HEK293T (cell line): ENCODE data around the gene CPT1C.

Experiments
- CTCF ChIA-PET: fragments of 350-600 bp; formaldehyde crosslinking; extraction: SDS; loops from one replicate; lab custom pipeline; 2021; ENCODE audit warnings: antibody characterized with exemption, inconsistent platforms; lab: Yijun Ruan, JAX
- POLR2A ChIA-PET: fragments of 350-600 bp; formaldehyde crosslinking; extraction: SDS; loops from one replicate; lab custom pipeline; 2020; ENCODE audit warnings: antibody characterized with exemption, inconsistent platforms; lab: Yijun Ruan, JAX
- DNase-seq: peaks from one replicate; pipeline ENCODE4 v3.0.0; 2012; ENCODE audit warnings: mixed read lengths; ENCODE audit errors: extremely low spot score
- ARNT ChIP-seq: fragments of 450-650 bp; IDR thresholded peaks from 2 replicates; pipeline ENCODE4 v1.6.1; 2017; ENCODE audit warnings: mild to moderate bottlenecking
- BHLHE40 ChIP-seq: fragments of 450-650 bp; IDR thresholded peaks from 2 replicates; pipeline ENCODE4 v1.6.1; 2016; ENCODE audit warnings: mild to moderate bottlenecking, moderate library complexity, borderline replicate concordance
- CTBP1 ChIP-seq: fragments of 450-650 bp; IDR thresholded peaks from 2 replicates; pipeline ENCODE4 v1.6.1; 2016; ENCODE audit warnings: borderline replicate concordance
- ELF4 ChIP-seq: fragments of 450-650 bp; IDR thresholded peaks from 2 replicates; pipeline ENCODE4 v1.6.1; 2017; ENCODE audit warnings: antibody characterized with exemption
- FOXA1 ChIP-seq: fragments of 450-650 bp; IDR thresholded peaks from 2 replicates; pipeline ENCODE4 v1.6.1; 2016; ENCODE audit warnings: mild to moderate bottlenecking
- FOXK2 ChIP-seq: fragments of 450-650 bp; IDR thresholded peaks from 2 replicates; pipeline ENCODE4 v1.6.1; 2016; ENCODE audit warnings: mild to moderate bottlenecking
- FOXM1 ChIP-seq: fragments of 450-650 bp; IDR thresholded peaks from 2 replicates; pipeline ENCODE4 v1.6.1; 2017; ENCODE audit warnings: mild to moderate bottlenecking, borderline replicate concordance
- HDGF ChIP-seq: fragments of 450-650 bp; IDR thresholded peaks from 2 replicates; pipeline ENCODE4 v1.6.1; 2017; ENCODE audit warnings: antibody characterized with exemption, borderline replicate concordance
- L3MBTL2 ChIP-seq: fragments of 450-650 bp; conservative IDR thresholded peaks from 2 replicates; pipeline ENCODE4 v1.6.1; 2016; ENCODE audit warnings: mild to moderate bottlenecking
- LEF1 ChIP-seq: fragments of 450-650 bp; IDR thresholded peaks from 2 replicates; pipeline ENCODE4 v1.6.1; 2017; ENCODE audit warnings: mild to moderate bottlenecking, borderline replicate concordance
- NFRKB ChIP-seq: fragments of 450-650 bp; IDR thresholded peaks from 2 replicates; pipeline ENCODE4 v1.6.1; 2016; ENCODE audit warnings: mild to moderate bottlenecking, moderate library complexity
- PKNOX1 ChIP-seq: fragments of 450-650 bp; IDR thresholded peaks from 2 replicates; pipeline ENCODE4 v1.6.1; 2016
- SP1 ChIP-seq: fragments of 450-650 bp; IDR thresholded peaks from 2 replicates; pipeline ENCODE4 v1.6.1; 2017
- SUZ12 ChIP-seq: fragments of 450-650 bp; IDR thresholded peaks from 2 replicates; pipeline ENCODE4 v1.6.1; 2016; ENCODE audit warnings: mild to moderate bottlenecking
- TARDBP ChIP-seq: fragments of 450-650 bp; IDR thresholded peaks from 2 replicates; pipeline ENCODE4 v1.6.1; 2016
- ZNF384 ChIP-seq: fragments of 450-650 bp; IDR thresholded peaks from 2 replicates; pipeline ENCODE4 v1.6.1; 2016

Gene CPT1C

GRCh38 chr19:49645995-49646394 is 44.9 kb upstream of the CPT1C start:
- POLR2A ChIA-PET: no interaction called here
- no peak for DNase-seq
- CTCF ChIA-PET: interaction anchor here (1.2 kb wide), 1 partner anchor 22 kb away, joined by 3 read pairs; no protein-coding TSS in a partner anchor
- no peak for TF ChIP-seq BHLHE40
- no peak for TF ChIP-seq FOXK2
- TF ChIP-seq SP1: no peak
- no peak for TF ChIP-seq PKNOX1
- TF ChIP-seq FOXM1: no peak
- no peak for TF ChIP-seq ARNT
- no peak for TF ChIP-seq LEF1
- TF ChIP-seq ELF4: no peak
- no peak for TF ChIP-seq ZNF384
- TF ChIP-seq CTBP1: no peak
- TF ChIP-seq HDGF: no peak
- no peak for TF ChIP-seq SUZ12

GRCh38 chr19:49646586-49646985 is 44.3 kb upstream of the CPT1C start:
- ChIA-PET CTCF (interaction anchor here (1.2 kb wide), 1 partner anchor 21 kb away, joined by 3 read pairs; no protein-coding TSS in a partner anchor), POLR2A (no interaction called here)
- no peak for DNase-seq
- TF ChIP-seq FOXM1: no peak

- TF ChIP-seq HDGF (no peak), LEF1 (no peak), PKNOX1 (no peak), FOXK2 (no peak), SUZ12 (no peak), NFRKB (no peak), BHLHE40 (no peak), CTBP1 (no peak), TARDBP (no peak), ARNT (no peak), FOXM1 (no peak), ZNF384 (no peak), ELF4 (no peak)
- ChIA-PET POLR2A (no interaction called here), CTCF (no interaction called here)
- no peak for DNase-seq
Observed at GRCh38 chr19:49651029-49651819, 39.7 kb upstream of the CPT1C start.

GRCh38 chr19:49651820-49652550 is 38.9 kb upstream of the CPT1C start:
- CTCF ChIA-PET: no interaction called here
- POLR2A ChIA-PET: no interaction called here
- no peak for TF ChIP-seq ARNT
- no peak for TF ChIP-seq NFRKB
- no peak for TF ChIP-seq FOXK2
- no peak for TF ChIP-seq LEF1
- TF ChIP-seq BHLHE40: no peak
- no peak for TF ChIP-seq FOXA1
- TF ChIP-seq PKNOX1: no peak
- no peak for TF ChIP-seq SUZ12
- no peak for TF ChIP-seq FOXM1
- no peak for DNase-seq

GRCh38 chr19:49652551-49653465 is 38.1 kb upstream of the CPT1C start:
- no peak for DNase-seq
- ChIA-PET POLR2A (interaction anchor here (1.2 to 5.2 kb wide), 2 partner anchors 10 to 12 kb away, joined by 3 to 27 read pairs; partner anchors contain the start of genes RRAS and SCAF1), CTCF (no interaction called here)

More at GRCh38 chr19:49652551-49653465, 38.1 kb upstream of the CPT1C start:
- no peak for TF ChIP-seq TARDBP
- TF ChIP-seq FOXM1: no peak
- TF ChIP-seq SP1: no peak
- no peak for TF ChIP-seq SUZ12
- TF ChIP-seq ELF4: no peak
- TF ChIP-seq CTBP1: no peak
- no peak for TF ChIP-seq NFRKB
- no peak for TF ChIP-seq ZNF384
- TF ChIP-seq FOXK2: no peak
- no peak for TF ChIP-seq BHLHE40
- no peak for TF ChIP-seq L3MBTL2
- no peak for TF ChIP-seq LEF1
- TF ChIP-seq ARNT: no peak
- no peak for TF ChIP-seq HDGF
- no peak for TF ChIP-seq FOXA1
